HEK293 (cell line): ENCODE measurements around the gene KDR.

Experiments
- CTCF ChIA-PET: fragments of 350-600 bp; formaldehyde crosslinking; extraction: SDS; loops from one replicate; lab custom pipeline; 2021; ENCODE audit warnings: antibody characterized with exemption; lab: Yijun Ruan, JAX
- POLR2A ChIA-PET: fragments of 300-600 bp; formaldehyde crosslinking; extraction: SDS; loops from one replicate; lab custom pipeline; 2020; ENCODE audit warnings: antibody characterized with exemption, inconsistent platforms; lab: Yijun Ruan, JAX
- H3K27ac ChIP-seq: fragments of 200-500 bp; sonication (Bioruptor generic); 2 replicates; pipeline ENCODE4 v1.5.1; 2014; ENCODE audit warnings: low read depth, low read length, control low read depth, inconsistent platforms; ENCODE audit errors: extremely low read depth
- H3K36me3 ChIP-seq, 2 experiments: fragments of 200-500 bp in 1 of 2; sonication (Bioruptor generic) in 1 of 2; 1 replicate in 1 of 2; 2 replicates in 1 of 2; pipeline ENCODE4 v1.5.1; 2014 to 2017; ENCODE audit warnings: inconsistent platforms in 2 of 2, low read length in 2 of 2; ENCODE audit not compliant: control insufficient read depth in 2 of 2, insufficient read depth in 1 of 2
- H3K4me1 ChIP-seq: fragments of 200-500 bp; sonication (Bioruptor generic); 2 replicates; pipeline ENCODE4 v1.5.1; 2014; ENCODE audit warnings: mild to moderate bottlenecking, low read length, inconsistent platforms; ENCODE audit not compliant: control insufficient read depth, insufficient read depth
- H3K4me3 ChIP-seq: 2 replicates; pipeline ENCODE4 v1.5.1; 2011; ENCODE audit warnings: low read depth, mild to moderate bottlenecking, control low read depth, low read length, moderate library complexity
- H3K9me3 ChIP-seq: fragments of 200-500 bp; sonication (Bioruptor generic); 2 replicates; pipeline ENCODE4 v1.5.1; 2014; ENCODE audit warnings: low read depth, low read length, inconsistent platforms; ENCODE audit not compliant: control insufficient read depth, insufficient read depth
- EGR2 ChIP-seq: fragments of 450-650 bp; formaldehyde crosslinking; IDR thresholded peaks from 2 replicates; pipeline ENCODE4 v1.5.1; 2016; ENCODE audit warnings: low read depth, missing biosample characterization, missing genetic modification characterization
- HOXA7 ChIP-seq: sonication (generic); formaldehyde crosslinking; IDR thresholded peaks from 2 replicates; pipeline ENCODE4 v1.8.1; 2022; ENCODE audit warnings: missing genetic modification reagents, borderline replicate concordance
- SETDB1 ChIP-seq: IDR thresholded peaks from one replicate; pipeline ENCODE4 v1.6.1; 2017; ENCODE audit warnings: mild to moderate bottlenecking, low read length, moderate library complexity, mixed read lengths; ENCODE audit not compliant: insufficient read length
- SP3 ChIP-seq: fragments of 450-650 bp; formaldehyde crosslinking; IDR thresholded peaks from 2 replicates; pipeline ENCODE4 v1.5.1; 2016; ENCODE audit warnings: missing biosample characterization, missing genetic modification characterization
- TCF7L2 ChIP-seq: IDR thresholded peaks from 2 replicates; pipeline ENCODE4 v1.6.1; 2011; ENCODE audit warnings: low read depth, mild to moderate bottlenecking, inconsistent platforms, low read length, moderate library complexity, borderline replicate concordance
- YY1 ChIP-seq: fragments of 450-650 bp; formaldehyde crosslinking; IDR thresholded peaks from 2 replicates; pipeline ENCODE4 v1.5.1; 2018; ENCODE audit warnings: missing biosample characterization, missing genetic modification characterization
- ZBTB1 ChIP-seq: fragments of 450-650 bp; formaldehyde crosslinking; IDR thresholded peaks from 2 replicates; pipeline ENCODE4 v1.5.1; 2016; ENCODE audit warnings: missing biosample characterization, missing genetic modification characterization
- ZBTB21 ChIP-seq: fragments of 450-650 bp; formaldehyde crosslinking; IDR thresholded peaks from 2 replicates; pipeline ENCODE4 v1.5.1; 2017; ENCODE audit warnings: missing biosample characterization, missing genetic modification characterization
- ZBTB7A ChIP-seq: fragments of 450-650 bp; formaldehyde crosslinking; IDR thresholded peaks from 2 replicates; pipeline ENCODE4 v1.5.1; 2016; ENCODE audit warnings: low read depth, missing biosample characterization, missing genetic modification characterization
- ZBTB8A ChIP-seq: fragments of 450-650 bp; formaldehyde crosslinking; IDR thresholded peaks from 2 replicates; pipeline ENCODE4 v1.5.1; 2016; ENCODE audit warnings: missing biosample characterization, missing genetic modification characterization
- ZNF112 ChIP-seq: fragments of 450-650 bp; formaldehyde crosslinking; IDR thresholded peaks from 2 replicates; pipeline ENCODE4 v1.5.0; 2017; ENCODE audit warnings: missing biosample characterization, missing genetic modification characterization
- ZNF138 ChIP-seq: fragments of 450-650 bp; formaldehyde crosslinking; IDR thresholded peaks from 2 replicates; pipeline ENCODE4 v1.5.1; 2016; ENCODE audit warnings: missing biosample characterization, missing genetic modification characterization, borderline replicate concordance
- ZNF175 ChIP-seq: fragments of 450-650 bp; formaldehyde crosslinking; IDR thresholded peaks from 2 replicates; pipeline ENCODE4 v1.5.1; 2016; ENCODE audit warnings: missing biosample characterization, missing genetic modification characterization
- ZNF223 ChIP-seq: fragments of 450-650 bp; formaldehyde crosslinking; IDR thresholded peaks from 2 replicates; pipeline ENCODE4 v1.5.1; 2016; ENCODE audit warnings: missing biosample characterization, missing genetic modification characterization
- ZNF311 ChIP-seq: fragments of 450-650 bp; formaldehyde crosslinking; IDR thresholded peaks from 2 replicates; pipeline ENCODE4 v1.5.1; 2017; ENCODE audit warnings: missing biosample characterization, missing genetic modification characterization, borderline replicate concordance
- ZNF394 ChIP-seq: fragments of 450-650 bp; formaldehyde crosslinking; IDR thresholded peaks from 2 replicates; pipeline ENCODE4 v1.5.1; 2016; ENCODE audit warnings: missing biosample characterization, missing genetic modification characterization, mild to moderate bottlenecking, moderate library complexity, borderline replicate concordance
- ZNF433 ChIP-seq: fragments of 450-650 bp; formaldehyde crosslinking; IDR thresholded peaks from 2 replicates; pipeline ENCODE4 v1.5.1; 2016; ENCODE audit warnings: missing biosample characterization, missing genetic modification characterization, low read depth
- ZNF623 ChIP-seq: fragments of 450-650 bp; formaldehyde crosslinking; IDR thresholded peaks from 2 replicates; pipeline ENCODE4 v1.5.1; 2016; ENCODE audit warnings: missing biosample characterization, missing genetic modification characterization
- ZNF701 ChIP-seq: fragments of 450-650 bp; formaldehyde crosslinking; IDR thresholded peaks from 2 replicates; pipeline ENCODE4 v1.5.1; 2016; ENCODE audit warnings: missing biosample characterization, missing genetic modification characterization
- ZNF791 ChIP-seq: fragments of 450-650 bp; formaldehyde crosslinking; IDR thresholded peaks from 2 replicates; pipeline ENCODE4 v1.5.1; 2016; ENCODE audit warnings: missing biosample characterization, missing genetic modification characterization
- ZNF792 ChIP-seq: fragments of 450-650 bp; formaldehyde crosslinking; IDR thresholded peaks from 2 replicates; pipeline ENCODE4 v1.5.1; 2016; ENCODE audit warnings: missing biosample characterization, missing genetic modification characterization
- ZNF830 ChIP-seq: fragments of 450-650 bp; IDR thresholded peaks from 2 replicates; pipeline ENCODE4 v1.5.0; 2018; ENCODE audit warnings: missing biosample characterization, missing genetic modification characterization, low read depth, mild to moderate bottlenecking, moderate library complexity
- TF ChIP-seq, protein P1 (sequence below): fragments of 450-650 bp; formaldehyde crosslinking; IDR thresholded peaks from 2 replicates; pipeline ENCODE4 v1.5.1; 2016; ENCODE audit warnings: missing biosample characterization, missing genetic modification characterization
- TF ChIP-seq, protein P2 (sequence below): fragments of 450-650 bp; IDR thresholded peaks from 2 replicates; pipeline ENCODE4 v1.5.1; 2018; ENCODE audit warnings: missing biosample characterization, mild to moderate bottlenecking, missing genetic modification characterization
- TF ChIP-seq, protein P3 (sequence below): fragments of 450-650 bp; formaldehyde crosslinking; conservative IDR thresholded peaks from 2 replicates; pipeline ENCODE4 v1.5.1; 2016; ENCODE audit warnings: low read depth, missing biosample characterization, missing genetic modification characterization
- TF ChIP-seq, protein P4 (sequence below): fragments of 450-650 bp; formaldehyde crosslinking; IDR thresholded peaks from 2 replicates; pipeline ENCODE4 v1.5.1; 2017; ENCODE audit warnings: missing biosample characterization, mild to moderate bottlenecking, missing genetic modification characterization, moderate library complexity
- TF ChIP-seq, protein P5 (sequence below): fragments of 450-650 bp; formaldehyde crosslinking; IDR thresholded peaks from 2 replicates; pipeline ENCODE4 v1.5.1; 2016; ENCODE audit warnings: missing biosample characterization, missing genetic modification characterization
- TF ChIP-seq, protein P6 (sequence below): fragments of 450-650 bp; formaldehyde crosslinking; IDR thresholded peaks from 2 replicates; pipeline ENCODE4 v1.5.1; 2016; ENCODE audit warnings: missing biosample characterization, missing genetic modification characterization

The KDR gene

DNA sequence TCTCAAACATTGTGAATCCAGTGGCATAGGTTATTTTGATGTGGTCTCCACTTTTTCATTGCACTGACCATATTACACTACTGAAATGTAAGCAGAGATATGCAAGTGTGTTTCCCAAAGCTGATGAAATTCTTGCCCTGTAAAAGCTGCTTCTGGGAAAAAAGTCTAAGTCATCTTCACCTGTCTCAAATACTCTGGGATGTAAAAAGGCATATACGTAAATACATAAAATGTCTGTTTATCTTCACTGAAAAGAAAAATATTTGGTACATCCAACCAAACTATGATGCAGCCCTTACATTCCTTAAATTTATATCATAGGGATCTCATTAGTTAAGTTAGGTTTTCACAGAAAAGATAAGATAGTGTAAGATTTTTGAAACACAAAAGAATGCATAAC, 7.9 kb downstream of the KDR start:
- POLR2A ChIA-PET: no interaction called here

DNA sequence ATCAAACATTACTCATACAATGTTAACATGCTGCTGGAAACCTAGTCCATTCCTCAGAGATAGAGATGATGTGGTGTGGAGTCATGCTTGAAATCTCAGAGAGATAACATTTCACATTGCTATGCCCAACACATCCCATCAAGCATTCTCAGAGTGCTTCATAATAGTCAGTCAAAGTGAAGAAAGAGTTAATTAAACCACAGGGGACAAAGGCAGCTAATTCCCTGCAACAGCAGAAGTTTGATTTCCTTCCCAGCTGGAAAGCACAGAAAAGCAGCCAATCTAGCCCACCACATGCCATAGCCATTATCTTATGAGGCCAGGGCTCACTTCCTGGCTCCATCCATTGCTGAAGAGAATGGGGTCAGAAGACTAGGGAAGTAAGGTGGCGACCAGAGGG, 8.9 kb downstream of the KDR start:
- Histone ChIP-seq H3K27ac (no peak overlapping the region), H3K4me3 (no peak overlapping the region), H3K9me3 (no peaks in the 10 kb centered on the region), H3K4me1 (no peaks in the 10 kb centered on the region), H3K36me3 (no peaks in the 10 kb centered on the region)
- ChIA-PET CTCF (interaction anchor here (0.7 kb wide), 1 partner anchor 9 kb away, joined by 3 read pairs; no protein-coding TSS in a partner anchor), POLR2A (no interaction called here)
- TF ChIP-seq TCF7L2 (no peak), HOXA7 (CRISPR knock-in tag) (no peak), SETDB1 (no peak), ZNF830 (tag by site-specific recombination) (no peak), ZNF792 (no peak), ZNF112 (tag by site-specific recombination) (no peak), ZNF623 (tag by site-specific recombination) (no peak), ZBTB8A (no peak), ZBTB7A (tag by site-specific recombination) (no peak), ZNF433 (tag by site-specific recombination) (no peak), YY1 (tag by site-specific recombination) (no peak), ZBTB21 (tag by site-specific recombination) (no peak)
- TF ChIP-seq, protein P1, sequence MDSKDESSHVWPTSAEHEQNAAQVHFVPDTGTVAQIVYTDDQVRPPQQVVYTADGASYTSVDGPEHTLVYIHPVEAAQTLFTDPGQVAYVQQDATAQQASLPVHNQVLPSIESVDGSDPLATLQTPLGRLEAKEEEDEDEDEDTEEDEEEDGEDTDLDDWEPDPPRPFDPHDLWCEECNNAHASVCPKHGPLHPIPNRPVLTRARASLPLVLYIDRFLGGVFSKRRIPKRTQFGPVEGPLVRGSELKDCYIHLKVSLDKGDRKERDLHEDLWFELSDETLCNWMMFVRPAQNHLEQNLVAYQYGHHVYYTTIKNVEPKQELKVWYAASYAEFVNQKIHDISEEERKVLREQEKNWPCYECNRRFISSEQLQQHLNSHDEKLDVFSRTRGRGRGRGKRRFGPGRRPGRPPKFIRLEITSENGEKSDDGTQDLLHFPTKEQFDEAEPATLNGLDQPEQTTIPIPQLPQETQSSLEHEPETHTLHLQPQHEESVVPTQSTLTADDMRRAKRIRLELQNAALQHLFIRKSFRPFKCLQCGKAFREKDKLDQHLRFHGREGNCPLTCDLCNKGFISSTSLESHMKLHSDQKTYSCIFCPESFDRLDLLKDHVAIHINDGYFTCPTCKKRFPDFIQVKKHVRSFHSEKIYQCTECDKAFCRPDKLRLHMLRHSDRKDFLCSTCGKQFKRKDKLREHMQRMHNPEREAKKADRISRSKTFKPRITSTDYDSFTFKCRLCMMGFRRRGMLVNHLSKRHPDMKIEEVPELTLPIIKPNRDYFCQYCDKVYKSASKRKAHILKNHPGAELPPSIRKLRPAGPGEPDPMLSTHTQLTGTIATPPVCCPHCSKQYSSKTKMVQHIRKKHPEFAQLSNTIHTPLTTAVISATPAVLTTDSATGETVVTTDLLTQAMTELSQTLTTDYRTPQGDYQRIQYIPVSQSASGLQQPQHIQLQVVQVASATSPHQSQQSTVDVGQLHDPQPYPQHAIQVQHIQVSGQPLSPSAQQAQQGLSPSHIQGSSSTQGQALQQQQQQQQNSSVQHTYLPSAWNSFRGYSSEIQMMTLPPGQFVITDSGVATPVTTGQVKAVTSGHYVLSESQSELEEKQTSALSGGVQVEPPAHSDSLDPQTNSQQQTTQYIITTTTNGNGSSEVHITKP (tag by site-specific recombination): no peak
- TF ChIP-seq, protein P2, sequence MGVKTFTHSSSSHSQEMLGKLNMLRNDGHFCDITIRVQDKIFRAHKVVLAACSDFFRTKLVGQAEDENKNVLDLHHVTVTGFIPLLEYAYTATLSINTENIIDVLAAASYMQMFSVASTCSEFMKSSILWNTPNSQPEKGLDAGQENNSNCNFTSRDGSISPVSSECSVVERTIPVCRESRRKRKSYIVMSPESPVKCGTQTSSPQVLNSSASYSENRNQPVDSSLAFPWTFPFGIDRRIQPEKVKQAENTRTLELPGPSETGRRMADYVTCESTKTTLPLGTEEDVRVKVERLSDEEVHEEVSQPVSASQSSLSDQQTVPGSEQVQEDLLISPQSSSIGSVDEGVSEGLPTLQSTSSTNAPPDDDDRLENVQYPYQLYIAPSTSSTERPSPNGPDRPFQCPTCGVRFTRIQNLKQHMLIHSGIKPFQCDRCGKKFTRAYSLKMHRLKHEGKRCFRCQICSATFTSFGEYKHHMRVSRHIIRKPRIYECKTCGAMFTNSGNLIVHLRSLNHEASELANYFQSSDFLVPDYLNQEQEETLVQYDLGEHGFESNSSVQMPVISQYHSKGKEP (tag by site-specific recombination): no peak
- TF ChIP-seq, protein P3, sequence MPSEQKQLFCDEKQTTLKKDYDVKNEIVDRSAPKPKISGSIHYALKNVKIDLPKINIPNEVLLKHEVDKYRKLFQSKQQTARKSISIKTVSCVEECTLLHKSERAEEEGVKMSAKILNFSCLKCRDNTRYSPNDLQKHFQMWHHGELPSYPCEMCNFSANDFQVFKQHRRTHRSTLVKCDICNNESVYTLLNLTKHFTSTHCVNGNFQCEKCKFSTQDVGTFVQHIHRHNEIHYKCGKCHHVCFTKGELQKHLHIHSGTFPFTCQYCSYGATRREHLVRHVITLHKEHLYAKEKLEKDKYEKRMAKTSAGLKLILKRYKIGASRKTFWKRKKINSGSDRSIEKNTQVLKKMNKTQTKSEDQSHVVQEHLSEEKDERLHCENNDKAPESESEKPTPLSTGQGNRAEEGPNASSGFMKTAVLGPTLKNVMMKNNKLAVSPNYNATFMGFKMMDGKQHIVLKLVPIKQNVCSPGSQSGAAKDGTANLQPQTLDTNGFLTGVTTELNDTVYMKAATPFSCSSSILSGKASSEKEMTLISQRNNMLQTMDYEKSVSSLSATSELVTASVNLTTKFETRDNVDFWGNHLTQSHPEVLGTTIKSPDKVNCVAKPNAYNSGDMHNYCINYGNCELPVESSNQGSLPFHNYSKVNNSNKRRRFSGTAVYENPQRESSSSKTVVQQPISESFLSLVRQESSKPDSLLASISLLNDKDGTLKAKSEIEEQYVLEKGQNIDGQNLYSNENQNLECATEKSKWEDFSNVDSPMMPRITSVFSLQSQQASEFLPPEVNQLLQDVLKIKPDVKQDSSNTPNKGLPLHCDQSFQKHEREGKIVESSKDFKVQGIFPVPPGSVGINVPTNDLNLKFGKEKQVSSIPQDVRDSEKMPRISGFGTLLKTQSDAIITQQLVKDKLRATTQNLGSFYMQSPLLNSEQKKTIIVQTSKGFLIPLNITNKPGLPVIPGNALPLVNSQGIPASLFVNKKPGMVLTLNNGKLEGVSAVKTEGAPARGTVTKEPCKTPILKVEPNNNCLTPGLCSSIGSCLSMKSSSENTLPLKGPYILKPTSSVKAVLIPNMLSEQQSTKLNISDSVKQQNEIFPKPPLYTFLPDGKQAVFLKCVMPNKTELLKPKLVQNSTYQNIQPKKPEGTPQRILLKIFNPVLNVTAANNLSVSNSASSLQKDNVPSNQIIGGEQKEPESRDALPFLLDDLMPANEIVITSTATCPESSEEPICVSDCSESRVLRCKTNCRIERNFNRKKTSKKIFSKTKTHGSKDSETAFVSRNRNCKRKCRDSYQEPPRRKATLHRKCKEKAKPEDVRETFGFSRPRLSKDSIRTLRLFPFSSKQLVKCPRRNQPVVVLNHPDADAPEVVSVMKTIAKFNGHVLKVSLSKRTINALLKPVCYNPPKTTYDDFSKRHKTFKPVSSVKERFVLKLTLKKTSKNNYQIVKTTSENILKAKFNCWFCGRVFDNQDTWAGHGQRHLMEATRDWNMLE (tag by site-specific recombination): no peak

More for the DNA sequence above, 7.9 kb downstream of the KDR start:
- Histone ChIP-seq H3K4me3 (no peak overlapping the region), H3K4me1 (no peaks in the 10 kb centered on the region), H3K9me3 (no peaks in the 10 kb centered on the region)
- TF ChIP-seq, protein P4, sequence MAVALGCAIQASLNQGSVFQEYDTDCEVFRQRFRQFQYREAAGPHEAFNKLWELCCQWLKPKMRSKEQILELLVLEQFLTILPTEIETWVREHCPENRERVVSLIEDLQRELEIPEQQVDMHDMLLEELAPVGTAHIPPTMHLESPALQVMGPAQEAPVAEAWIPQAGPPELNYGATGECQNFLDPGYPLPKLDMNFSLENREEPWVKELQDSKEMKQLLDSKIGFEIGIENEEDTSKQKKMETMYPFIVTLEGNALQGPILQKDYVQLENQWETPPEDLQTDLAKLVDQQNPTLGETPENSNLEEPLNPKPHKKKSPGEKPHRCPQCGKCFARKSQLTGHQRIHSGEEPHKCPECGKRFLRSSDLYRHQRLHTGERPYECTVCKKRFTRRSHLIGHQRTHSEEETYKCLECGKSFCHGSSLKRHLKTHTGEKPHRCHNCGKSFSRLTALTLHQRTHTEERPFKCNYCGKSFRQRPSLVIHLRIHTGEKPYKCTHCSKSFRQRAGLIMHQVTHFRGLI: no peak
- TF ChIP-seq ZNF175 (no peak), EGR2 (no peak), ZNF792 (no peak), ZNF223 (tag by site-specific recombination) (no peak), ZNF701 (no peak), ZNF623 (tag by site-specific recombination) (no peak), ZNF791 (tag by site-specific recombination) (no peak), SP3 (tag by site-specific recombination) (no peak), ZBTB1 (no peak), ZNF394 (no peak), ZNF138 (tag by site-specific recombination) (no peak), ZNF311 (tag by site-specific recombination) (no peak)
- TF ChIP-seq, protein P5, sequence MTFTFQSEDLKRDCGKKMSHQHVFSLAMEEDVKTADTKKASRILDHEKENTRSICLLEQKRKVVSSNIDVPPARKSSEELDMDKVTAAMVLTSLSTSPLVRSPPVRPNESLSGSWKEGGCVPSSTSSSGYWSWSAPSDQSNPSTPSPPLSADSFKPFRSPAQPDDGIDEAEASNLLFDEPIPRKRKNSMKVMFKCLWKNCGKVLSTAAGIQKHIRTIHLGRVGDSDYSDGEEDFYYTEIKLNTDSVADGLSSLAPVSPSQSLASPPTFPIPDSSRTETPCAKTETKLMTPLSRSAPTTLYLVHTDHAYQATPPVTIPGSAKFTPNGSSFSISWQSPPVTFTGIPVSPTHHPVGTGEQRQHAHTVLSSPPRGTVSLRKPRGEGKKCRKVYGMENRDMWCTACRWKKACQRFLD: no peak
- TF ChIP-seq, protein P6, sequence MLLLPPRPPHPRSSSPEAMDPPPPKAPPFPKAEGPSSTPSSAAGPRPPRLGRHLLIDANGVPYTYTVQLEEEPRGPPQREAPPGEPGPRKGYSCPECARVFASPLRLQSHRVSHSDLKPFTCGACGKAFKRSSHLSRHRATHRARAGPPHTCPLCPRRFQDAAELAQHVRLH (tag by site-specific recombination): no peak
- TF ChIP-seq, all 188 proteins: peak for 0
- H3K36me3 ChIP-seq: no peaks in the 10 kb centered on the region
- CTCF ChIA-PET: no interaction called here
- H3K27ac ChIP-seq: no peak overlapping the region
